ENCODE data around the gene TMEM141. TPM values are rescaled to one million over a fixed set of nuclear protein-coding genes. Genes with fewer than 3 reads are reported as not detected.

TMEM141 gene
- total RNA-seq, 1 donor, result 30.8 TPM

DNA sequence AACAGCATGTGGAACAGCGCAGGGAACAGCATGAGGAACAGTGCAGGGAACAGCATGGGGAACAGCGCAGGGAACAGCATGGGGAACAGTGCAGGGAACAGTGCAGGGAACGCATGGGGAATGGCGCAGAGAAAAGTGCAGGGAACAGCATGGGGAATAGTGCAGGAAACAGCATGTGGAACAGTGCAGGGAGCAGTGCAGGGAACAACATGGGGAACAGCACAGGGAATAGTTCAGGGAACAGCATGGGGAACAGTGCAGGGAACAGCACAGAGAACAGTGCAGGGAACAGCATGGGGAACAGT, 35.1 kb upstream of the TMEM141 start:
- DNase-seq (ENCODE audit: low read depth), result no peak
- no peak overlapping the region for H3K4me3 ChIP-seq (ENCODE audit: low read depth, low read length)
- TF ChIP-seq, protein P1, sequence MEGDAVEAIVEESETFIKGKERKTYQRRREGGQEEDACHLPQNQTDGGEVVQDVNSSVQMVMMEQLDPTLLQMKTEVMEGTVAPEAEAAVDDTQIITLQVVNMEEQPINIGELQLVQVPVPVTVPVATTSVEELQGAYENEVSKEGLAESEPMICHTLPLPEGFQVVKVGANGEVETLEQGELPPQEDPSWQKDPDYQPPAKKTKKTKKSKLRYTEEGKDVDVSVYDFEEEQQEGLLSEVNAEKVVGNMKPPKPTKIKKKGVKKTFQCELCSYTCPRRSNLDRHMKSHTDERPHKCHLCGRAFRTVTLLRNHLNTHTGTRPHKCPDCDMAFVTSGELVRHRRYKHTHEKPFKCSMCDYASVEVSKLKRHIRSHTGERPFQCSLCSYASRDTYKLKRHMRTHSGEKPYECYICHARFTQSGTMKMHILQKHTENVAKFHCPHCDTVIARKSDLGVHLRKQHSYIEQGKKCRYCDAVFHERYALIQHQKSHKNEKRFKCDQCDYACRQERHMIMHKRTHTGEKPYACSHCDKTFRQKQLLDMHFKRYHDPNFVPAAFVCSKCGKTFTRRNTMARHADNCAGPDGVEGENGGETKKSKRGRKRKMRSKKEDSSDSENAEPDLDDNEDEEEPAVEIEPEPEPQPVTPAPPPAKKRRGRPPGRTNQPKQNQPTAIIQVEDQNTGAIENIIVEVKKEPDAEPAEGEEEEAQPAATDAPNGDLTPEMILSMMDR (IDR thresholded peaks at IDR 0.05; ENCODE audit: insufficient read depth, low read length), result no peak

DNA sequence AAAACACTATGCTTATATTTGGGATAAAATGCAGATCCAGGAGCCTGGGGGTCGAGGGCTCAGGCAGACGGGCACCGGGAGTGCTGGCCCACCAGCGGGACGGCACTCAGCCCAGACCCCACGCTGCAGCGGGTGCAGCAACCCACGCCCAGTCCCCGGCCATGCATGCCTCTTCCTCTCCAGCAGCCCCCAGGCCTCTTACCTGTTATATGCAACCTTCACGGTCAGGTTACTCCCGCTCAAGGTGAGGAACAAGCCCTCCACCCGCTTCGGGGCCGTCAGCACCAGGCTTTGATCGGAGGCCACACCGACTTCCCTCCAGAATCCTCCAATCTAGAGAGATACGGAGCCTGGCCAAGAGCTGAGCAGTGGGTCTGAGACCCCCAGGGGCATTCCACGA, 34.3 kb upstream of the TMEM141 start:
- no peak overlapping the region for H3K4me3 ChIP-seq (ENCODE audit: low read depth, low read length)
- TF ChIP-seq, protein P1 (IDR thresholded peaks at IDR 0.05; ENCODE audit: insufficient read depth, low read length), result no peak
- DNase-seq (ENCODE audit: low read depth), result no peak

DNA sequence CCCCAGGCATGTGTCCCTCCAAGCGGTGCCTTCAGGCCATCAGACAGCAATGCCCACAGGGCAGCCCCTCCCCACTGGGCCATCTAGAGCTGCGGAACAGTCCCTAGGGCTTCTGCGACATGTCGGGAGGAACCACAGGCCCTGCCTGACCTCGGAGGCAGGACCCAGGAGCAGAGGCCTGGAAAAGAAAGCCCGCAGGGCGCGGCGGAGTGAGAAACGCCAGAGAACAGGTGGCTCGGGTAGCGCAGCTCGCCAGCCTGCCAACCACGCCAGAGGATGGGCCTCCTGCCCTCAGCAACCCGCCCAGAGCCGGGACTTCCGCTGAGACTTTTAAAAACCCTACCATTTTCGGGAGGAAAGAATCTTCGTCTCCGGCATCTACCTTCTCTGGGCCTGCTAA, 33.8 kb upstream of the TMEM141 start:
- no peak overlapping the region for H3K4me3 ChIP-seq (ENCODE audit: low read depth, low read length)
- no peak for DNase-seq (ENCODE audit: low read depth)
- TF ChIP-seq, protein P1 (IDR thresholded peaks at IDR 0.05; ENCODE audit: insufficient read depth, low read length), result no peak

DNA sequence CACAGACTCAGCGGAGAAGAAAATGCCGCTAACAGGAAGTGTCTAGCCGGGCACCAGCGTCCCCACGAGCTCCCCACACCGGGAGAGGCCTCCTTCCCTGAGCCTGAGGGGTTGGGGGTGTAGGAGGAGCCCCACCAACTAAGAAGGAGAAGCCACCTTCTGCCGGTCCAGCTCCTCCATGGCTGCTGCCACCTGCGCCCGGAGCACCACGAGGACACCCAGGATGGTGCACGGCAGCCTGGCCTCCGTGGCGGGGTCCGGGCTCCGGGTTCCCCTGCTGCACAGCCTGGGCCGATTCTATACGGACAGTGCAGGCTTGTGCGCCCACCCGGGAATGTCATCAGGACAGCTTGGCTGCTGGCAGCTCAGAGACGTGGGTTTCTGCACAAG, 33.4 kb upstream of the TMEM141 start:
- no peak overlapping the region for H3K4me3 ChIP-seq (ENCODE audit: low read depth, low read length)
- TF ChIP-seq, protein P1 (IDR thresholded peaks at IDR 0.05; ENCODE audit: insufficient read depth, low read length), result no peak
- no peak for DNase-seq (ENCODE audit: low read depth)

DNA sequence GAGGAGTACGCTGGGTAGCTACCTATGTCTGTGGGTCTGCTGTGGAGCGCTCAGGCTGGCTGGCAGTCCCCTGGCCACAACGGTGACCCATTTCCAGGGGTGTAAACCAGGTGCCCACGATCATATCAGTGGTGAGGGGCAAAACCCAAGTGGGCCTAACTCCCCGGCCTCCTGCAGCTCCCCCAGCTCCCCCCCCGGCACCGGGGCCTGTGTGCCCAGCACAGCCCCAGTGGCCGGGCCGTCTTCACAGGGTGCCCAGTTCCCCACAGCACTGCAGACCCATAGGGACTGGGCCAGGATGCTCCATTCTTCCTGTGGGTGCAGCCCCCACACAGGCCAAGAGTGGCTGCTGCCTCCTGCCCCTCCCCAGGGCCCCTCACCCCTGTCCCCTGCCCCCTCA, 32.1 kb upstream of the TMEM141 start:
- no peak overlapping the region for H3K4me3 ChIP-seq (ENCODE audit: low read depth, low read length)
- TF ChIP-seq, protein P1 (IDR thresholded peaks at IDR 0.05; ENCODE audit: insufficient read depth, low read length), result no peak
- no peak for DNase-seq (ENCODE audit: low read depth)

DNA sequence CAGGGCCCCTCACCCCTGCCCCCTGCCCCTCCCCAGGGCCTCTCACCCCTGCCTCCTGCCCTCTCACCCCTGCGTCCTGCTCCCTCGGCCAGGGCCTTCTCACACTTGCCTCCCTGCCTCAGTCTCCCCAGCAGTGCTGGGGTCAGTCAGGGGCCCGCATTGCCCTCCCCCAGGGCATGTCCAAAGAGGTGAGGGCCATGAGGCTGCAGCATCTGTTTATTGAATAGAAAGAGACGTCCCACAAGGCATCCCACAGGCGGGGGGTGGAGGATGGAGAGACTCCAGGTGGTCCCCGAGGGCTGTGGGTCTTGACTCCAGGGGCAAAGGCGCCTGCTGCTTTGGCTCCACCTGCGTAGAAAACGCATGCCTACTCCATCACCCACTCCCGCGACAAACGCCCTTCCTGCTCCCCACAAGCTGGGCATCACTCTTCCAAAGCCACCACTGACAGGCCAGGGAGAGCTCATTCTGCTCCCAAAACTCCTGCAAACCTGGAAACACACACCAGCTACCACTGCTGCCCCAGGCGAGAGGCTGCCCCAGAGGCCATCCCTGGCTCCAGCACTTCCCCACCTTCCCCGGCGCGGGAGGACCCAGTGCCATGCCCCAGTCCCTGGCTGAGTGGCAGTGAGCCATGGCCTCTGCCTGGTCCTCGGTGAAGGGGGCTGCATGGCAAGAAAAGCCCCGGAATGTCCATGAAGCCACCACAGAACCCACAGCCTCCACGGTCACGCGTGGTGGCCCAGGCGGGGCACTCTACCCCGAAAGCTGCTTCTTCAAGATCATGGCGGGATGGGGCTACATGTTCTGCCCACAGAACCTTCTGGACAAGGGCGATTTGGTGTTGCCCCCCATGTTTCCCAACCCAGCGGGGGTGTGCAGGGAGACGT, 31.5 kb upstream of the TMEM141 start:
- TF ChIP-seq, protein P1 (IDR thresholded peaks at IDR 0.05; ENCODE audit: insufficient read depth, low read length), result no peak
- no peak overlapping the region for H3K4me3 ChIP-seq (ENCODE audit: low read depth, low read length)
- DNase-seq (ENCODE audit: low read depth), result no peak

DNA sequence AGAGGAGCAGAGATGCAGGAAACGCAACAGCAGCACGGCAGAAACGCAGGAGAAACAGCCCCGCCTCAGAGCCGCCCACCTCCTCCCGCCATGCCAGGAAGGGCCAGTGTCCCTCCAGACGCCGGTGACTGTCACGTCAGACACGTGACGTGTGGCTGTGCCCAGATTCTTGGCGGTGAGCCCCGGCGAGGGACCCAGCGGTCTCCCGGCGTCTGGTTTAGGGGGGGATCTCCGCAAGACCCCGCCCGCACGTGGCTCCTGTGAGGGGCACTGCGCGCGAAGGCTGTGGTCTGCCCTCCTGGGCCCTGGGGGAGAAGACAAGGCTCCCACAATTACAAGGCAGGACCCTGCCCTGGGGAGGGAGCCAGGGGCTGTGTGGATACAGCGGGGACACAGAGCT, 30.7 kb upstream of the TMEM141 start:
- H3K4me3 ChIP-seq (ENCODE audit: low read depth, low read length), result no peak overlapping the region
- TF ChIP-seq, protein P1 (IDR thresholded peaks at IDR 0.05; ENCODE audit: insufficient read depth, low read length), result no peak
- no peak for DNase-seq (ENCODE audit: low read depth)
